ENCODE measurements around the gene ARPP21.

- TF ChIP-seq EZH2phosphoT487 (IDR thresholded peaks at IDR 0.05; ENCODE audit: borderline replicate concordance, low read length) = no peak
- TF ChIP-seq CTCF (IDR thresholded peaks at IDR 0.05; ENCODE audit: low read depth, low read length, poor library complexity, severe bottlenecking) = no peak
Measured at GRCh38 chr3:35727179-35727578, 87.9 kb downstream of the ARPP21 start.

Data from DOHH2 (cell line).